Activated CD4-positive, alpha-beta T cell treated with anti-CD3 and anti-CD28 coated beads, Interleukin-10, Interleukin-2, amounts not matched to agents 100 ng/mL and 50 ng/mL, durations not matched to agents 16 hours and 8 hours (primary cell): ENCODE data around the gene ABCB11.
"Not testable (repeated sequence)": the region's sequence is repeated elsewhere in the genome, so short reads cannot be mapped to it uniquely, and the experiment has no call there.

Source experiments
- DNase-seq: peaks from one replicate; pipeline ENCODE4 v3.0.0-alpha.2; 2020

The ABCB11 gene

GRCh38 chr2:168969865-168970264 is 61.3 kb downstream of the ABCB11 start:
- DNase-seq, result no peak

GRCh38 chr2:168968342-168968741 is 62.8 kb downstream of the ABCB11 start:
- DNase-seq, result no peak

- no peak for DNase-seq
Measured at GRCh38 chr2:168964251-168964807, 66.8 kb downstream of the ABCB11 start.

- DNase-seq, result no peak
Measured at GRCh38 chr2:168962636-168963035, 68.5 kb downstream of the ABCB11 start.

- DNase-seq, result peak; percentile 74
Measured at GRCh38 chr2:168961450-168962229, 69.5 kb downstream of the ABCB11 start.

GRCh38 chr2:168956392-168956791 is 74.7 kb downstream of the ABCB11 start:
- no peak for DNase-seq

- DNase-seq, result no peak
Measured at GRCh38 chr2:168955321-168955720, 75.8 kb downstream of the ABCB11 start.

- DNase-seq, result no peak
Measured at GRCh38 chr2:168954256-168954655, 76.9 kb downstream of the ABCB11 start.

GRCh38 chr2:168952424-168952823 is 78.7 kb downstream of the ABCB11 start:
- no peak for DNase-seq

GRCh38 chr2:168951871-168952270 is 79.3 kb downstream of the ABCB11 start:
- DNase-seq, result no peak

- DNase-seq, result no peak
Measured at GRCh38 chr2:168949324-168949723, 81.8 kb downstream of the ABCB11 start.

GRCh38 chr2:168948621-168949212 is 82.4 kb downstream of the ABCB11 start:
- peak; percentile 21 for DNase-seq

GRCh38 chr2:168945508-168945907 is 85.6 kb downstream of the ABCB11 start:
- DNase-seq, result no peak

GRCh38 chr2:168944065-168944464 is 87.1 kb downstream of the ABCB11 start:
- no peak for DNase-seq

GRCh38 chr2:168941297-168941696 is 89.8 kb downstream of the ABCB11 start:
- no peak for DNase-seq

GRCh38 chr2:168939918-168940317 is 91.2 kb downstream of the ABCB11 start:
- DNase-seq, result peak; percentile 86

GRCh38 chr2:168939061-168939460 is 92.1 kb downstream of the ABCB11 start:
- no peak for DNase-seq

GRCh38 chr2:168935810-168936581 is 95.1 kb downstream of the ABCB11 start:
- DNase-seq, result no peak

- DNase-seq, result no peak
Measured at GRCh38 chr2:168934826-168935225, 96.3 kb downstream of the ABCB11 start.

GRCh38 chr2:168932174-168932573 is 99.0 kb downstream of the ABCB11 start:
- DNase-seq, result not testable (repeated sequence)

- DNase-seq, result no peak
Measured at GRCh38 chr2:168930242-168930641, 100.9 kb downstream of the ABCB11 start.

GRCh38 chr2:168929031-168929430 is 102.1 kb downstream of the ABCB11 start:
- no peak for DNase-seq

GRCh38 chr2:168928113-168928831 is 102.9 kb downstream of the ABCB11 start:
- DNase-seq, result no peak
